ENCODE data around the gene FAM229A. TPM values are rescaled to one million over a fixed set of nuclear protein-coding genes. Genes with fewer than 3 reads are reported as not detected.

Gene FAM229A
- polyA plus RNA-seq, 3 donors from 2014 or later: 0.09 to 0.17 TPM; not detected in 1

DNA sequence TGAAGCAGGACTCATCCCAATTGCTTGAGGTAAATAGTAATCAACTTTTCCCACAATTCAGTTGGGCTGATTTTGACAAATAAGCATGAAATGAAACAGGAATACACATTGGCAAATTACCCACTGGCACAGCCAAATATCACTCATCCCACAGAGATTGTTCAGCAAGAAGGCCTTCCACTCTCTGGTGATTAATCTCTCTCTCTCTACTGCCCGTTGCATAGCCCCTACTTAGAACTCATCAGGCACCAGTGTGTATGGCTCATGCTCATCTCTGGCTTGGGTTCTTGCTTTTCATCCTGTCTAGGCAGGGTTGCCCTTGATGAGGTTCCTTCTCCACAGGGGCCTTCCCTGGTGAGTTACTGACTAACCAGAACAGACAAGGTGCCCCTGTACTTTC lies 30.9 kb upstream of the FAM229A start:
- H3K27me3 Mint-ChIP-seq (ENCODE audit: low read depth in 3 of 3): peaks cover 2 to 8% (median 6%) of the 10 kb centered on the region in 3 donors
- peaks cover 25 to 26% of the 10 kb centered on the region in 2 donors for H3K4me1 Mint-ChIP-seq
- H3K27ac Mint-ChIP-seq: peak overlapping the region; percentile 98 to 100 (median 100)
- no peak for DNase-seq
- H3K9me3 Mint-ChIP-seq: no peaks in the 10 kb centered on the region
- H3K36me3 Mint-ChIP-seq: peaks cover 0 to 3% (median 0%) of the 10 kb centered on the region in 3 donors
- H3K4me3 Mint-ChIP-seq: peak overlapping the region; percentile 98 to 100 (median 99)

DNA sequence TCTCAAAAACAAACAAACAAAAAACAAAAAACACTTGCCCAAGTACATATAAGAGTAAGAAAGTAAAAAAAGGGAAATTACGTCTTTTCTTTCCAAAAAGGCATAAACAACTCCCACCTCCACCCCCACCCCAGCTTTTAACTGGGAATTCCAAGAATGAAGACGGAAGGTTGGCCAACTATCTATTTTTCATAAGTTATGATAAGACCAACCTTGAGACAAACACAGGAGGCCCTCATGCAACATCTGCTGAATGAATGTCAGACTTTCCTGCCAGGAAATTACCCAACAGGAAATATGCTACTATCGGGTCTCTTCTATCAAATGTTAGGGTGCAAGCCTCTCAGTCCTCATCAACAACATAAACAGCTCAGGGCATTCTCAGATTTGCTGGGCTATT lies 30.0 kb upstream of the FAM229A start:
- peak overlapping the region in 4 of 5 donors; percentile 27 to 31 (median 28) for H3K4me3 Mint-ChIP-seq
- peaks cover 25 to 26% of the 10 kb centered on the region in 2 donors for H3K4me1 Mint-ChIP-seq
- peak overlapping the region in 2 of 6 donors; percentile 38 to 47 for H3K27ac Mint-ChIP-seq
- H3K36me3 Mint-ChIP-seq: peaks cover 0 to 3% (median 0%) of the 10 kb centered on the region in 3 donors
- H3K9me3 Mint-ChIP-seq: no peaks in the 10 kb centered on the region
- no peak for DNase-seq
- peaks cover 2 to 8% (median 6%) of the 10 kb centered on the region in 3 donors for H3K27me3 Mint-ChIP-seq (ENCODE audit: low read depth in 3 of 3)

DNA sequence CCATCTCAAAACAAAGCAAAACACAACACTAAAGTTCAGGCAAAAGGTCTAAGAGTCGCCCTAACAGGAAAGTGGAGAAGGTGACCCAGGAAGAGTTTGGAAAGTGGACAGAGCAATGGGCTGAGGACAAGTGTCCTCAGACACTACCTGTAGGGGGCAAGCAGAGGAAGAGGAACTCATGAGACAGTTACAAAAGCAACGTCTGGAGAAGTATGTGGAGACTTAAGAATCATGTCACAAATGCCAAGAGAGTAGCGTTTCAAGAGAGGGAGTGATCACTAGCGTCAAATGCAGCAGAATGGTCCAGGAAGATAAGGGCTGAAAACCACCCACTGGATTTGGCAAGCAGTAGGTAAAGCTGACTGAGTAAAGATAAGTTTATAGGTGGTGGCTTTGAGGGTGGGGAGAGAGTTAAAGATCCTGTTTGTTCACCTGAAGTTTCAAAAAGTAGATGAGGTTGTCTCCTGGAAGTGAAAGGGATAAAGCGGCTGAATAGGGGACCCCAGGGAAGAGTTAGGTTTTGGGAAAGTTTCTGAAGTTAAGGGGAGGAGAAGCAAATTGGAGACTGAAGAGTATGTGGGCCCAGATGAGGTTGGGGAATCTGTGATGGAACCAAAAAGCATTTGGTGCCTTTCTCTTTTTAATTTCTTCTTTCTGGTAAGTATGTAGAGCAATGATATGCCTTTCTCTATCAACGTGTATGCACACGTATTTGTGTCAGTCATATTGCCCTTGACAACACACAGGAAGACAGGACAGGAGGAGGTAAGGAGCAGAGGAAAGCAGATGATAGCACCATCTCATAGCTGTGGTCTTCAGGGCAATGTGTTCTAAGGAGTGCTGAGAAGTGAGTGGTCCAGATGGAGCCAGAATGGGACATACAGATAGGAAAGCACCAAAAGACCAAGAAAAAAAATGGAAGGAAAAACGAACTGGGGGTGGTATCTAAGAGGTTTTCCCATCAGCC lies 28.9 kb upstream of the FAM229A start:
- Mint-ChIP-seq H3K9me3 (no peaks in the 10 kb centered on the region), H3K27ac (no peak overlapping the region), H3K36me3 (peaks cover 0 to 8% (median 7%) of the 10 kb centered on the region in 3 donors), H3K27me3 (ENCODE audit: low read depth in 3 of 3) (peaks cover 2 to 6% (median 5%) of the 10 kb centered on the region in 3 donors), H3K4me1 (peaks cover 26 to 32% of the 10 kb centered on the region in 2 donors), H3K4me3 (no peak overlapping the region)
- no peak for DNase-seq

DNA sequence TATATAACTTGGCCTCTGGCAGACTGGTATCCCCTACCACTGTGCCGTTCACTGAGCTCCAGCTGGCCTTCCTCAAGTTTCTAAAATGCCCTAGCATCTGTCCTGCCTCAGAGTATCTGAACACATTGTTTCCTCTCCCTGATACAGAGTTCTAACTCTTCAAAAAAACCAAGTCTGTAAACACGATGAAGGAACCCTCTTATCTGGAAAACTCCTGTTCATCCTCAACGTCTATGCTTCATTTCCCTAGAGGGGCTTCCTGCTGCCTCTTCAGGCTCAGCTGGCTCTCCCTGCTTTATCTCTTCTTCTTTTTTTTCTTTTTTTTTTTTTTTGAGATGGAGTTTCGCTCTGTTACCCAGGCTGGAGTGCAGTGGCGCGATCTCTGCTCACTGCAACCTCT lies 26.4 kb upstream of the FAM229A start:
- DNase-seq: no peak
- Mint-ChIP-seq H3K27ac (no peak overlapping the region), H3K4me3 (no peak overlapping the region), H3K4me1 (peaks cover 11 to 14% of the 10 kb centered on the region in 2 donors), H3K9me3 (no peaks in the 10 kb centered on the region), H3K36me3 (peaks cover 0 to 14% (median 11%) of the 10 kb centered on the region in 3 donors), H3K27me3 (ENCODE audit: low read depth in 3 of 3) (no peaks in the 10 kb centered on the region)

DNA sequence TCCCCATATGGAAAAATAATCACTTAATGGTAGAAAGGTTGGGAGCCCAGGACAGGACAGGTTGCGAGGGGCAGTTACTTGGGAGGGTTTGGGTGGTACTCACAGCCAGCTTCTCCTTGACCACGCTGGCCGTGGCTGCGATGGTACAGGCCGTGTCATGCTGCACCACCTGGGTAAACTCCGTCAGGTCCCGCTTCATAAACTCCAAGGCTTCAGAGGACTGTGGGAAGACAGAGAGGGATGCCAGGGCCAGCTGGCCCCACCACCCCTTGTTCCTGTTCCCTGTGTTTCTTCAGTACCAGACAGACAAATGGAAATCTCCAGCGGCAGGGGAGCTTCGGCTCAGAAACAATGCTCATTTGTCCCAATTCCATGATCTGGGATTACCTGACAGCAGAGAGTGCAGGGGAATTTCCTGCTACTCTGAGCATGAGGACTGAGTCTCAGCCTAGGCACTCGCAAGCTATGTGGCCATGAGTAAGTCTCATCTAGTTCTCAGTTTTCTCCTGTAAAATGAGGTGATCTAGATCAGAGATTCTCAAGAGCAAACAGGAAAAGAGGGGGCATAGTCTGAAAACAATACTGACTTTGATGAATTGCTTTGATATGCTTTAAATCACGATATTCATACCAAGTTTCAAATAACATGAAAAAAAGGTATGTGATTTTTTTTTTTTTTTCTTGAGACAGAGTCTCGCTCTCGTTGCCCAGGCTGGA lies 24.5 kb upstream of the FAM229A start:
- peaks cover 0 to 7% of the 10 kb centered on the region in 2 donors for H3K4me1 Mint-ChIP-seq
- no peak overlapping the region for H3K27ac Mint-ChIP-seq
- no peak overlapping the region for H3K4me3 Mint-ChIP-seq

DNA sequence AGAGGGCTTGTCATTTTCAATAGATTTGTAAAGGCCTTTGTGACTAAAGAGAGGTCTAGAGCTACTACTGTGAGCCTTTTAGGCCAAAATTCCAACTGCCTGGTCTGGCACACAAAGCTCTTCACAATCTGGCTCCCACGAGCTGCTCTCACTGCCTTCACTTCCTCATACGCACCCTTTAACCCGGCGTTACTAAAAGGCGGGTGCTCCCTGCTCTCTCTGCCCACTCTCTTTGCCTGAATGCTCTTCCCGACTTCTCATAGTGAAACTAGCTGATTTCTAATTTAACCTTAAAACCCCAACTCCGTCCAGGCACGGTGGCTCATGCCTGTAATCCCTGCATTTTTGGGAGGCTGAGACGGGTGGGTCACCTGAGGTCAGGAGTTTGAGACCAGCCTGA lies 17.8 kb upstream of the FAM229A start:
- H3K4me3 Mint-ChIP-seq: no peak overlapping the region
- no peak overlapping the region for H3K27ac Mint-ChIP-seq
- no peaks in the 10 kb centered on the region for H3K4me1 Mint-ChIP-seq

More for the DNA sequence above, 24.5 kb upstream of the FAM229A start:
- no peak for DNase-seq
- peaks cover 0 to 2% (median 0%) of the 10 kb centered on the region in 3 donors for H3K27me3 Mint-ChIP-seq (ENCODE audit: low read depth in 3 of 3)
- peaks cover 4 to 19% (median 17%) of the 10 kb centered on the region in 3 donors for H3K36me3 Mint-ChIP-seq
- H3K9me3 Mint-ChIP-seq: no peaks in the 10 kb centered on the region

DNA sequence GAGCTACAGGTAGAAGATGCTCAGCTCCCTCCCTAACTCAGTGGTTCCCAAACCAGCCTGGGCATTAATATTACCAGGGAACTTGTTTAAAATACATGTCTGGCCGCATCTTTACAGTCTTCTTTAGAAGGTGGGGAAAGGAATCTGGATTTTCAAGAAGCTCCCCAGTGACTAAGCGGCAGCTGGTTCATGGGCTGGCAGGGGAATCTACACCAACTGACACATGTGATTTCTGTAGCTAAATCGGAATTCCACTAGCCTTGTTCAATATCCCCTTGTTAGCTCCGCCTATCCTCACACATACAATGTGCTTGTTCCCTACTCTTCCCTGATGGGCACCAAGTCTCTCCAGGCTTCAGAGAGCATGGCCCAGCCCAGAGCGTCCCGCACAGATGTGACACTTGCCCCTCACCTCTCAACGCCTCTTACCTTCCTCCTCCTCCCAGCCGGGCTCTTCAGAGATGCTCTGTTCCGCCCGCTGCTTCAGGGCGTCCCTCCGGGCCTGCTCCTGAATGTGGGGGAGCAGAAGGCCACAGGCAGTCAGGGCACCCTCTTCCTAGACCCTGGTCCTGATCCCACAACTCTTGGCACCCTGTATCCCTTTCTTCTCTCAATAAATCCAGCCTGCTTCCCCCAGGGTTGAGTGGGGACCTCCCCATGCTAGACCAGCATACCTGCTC lies 15.4 kb upstream of the FAM229A start:
- no peak overlapping the region for H3K27ac Mint-ChIP-seq
- no peak overlapping the region for H3K4me3 Mint-ChIP-seq
- peaks cover 18 to 49% (median 26%) of the 10 kb centered on the region in 3 donors for H3K36me3 Mint-ChIP-seq
- no peak for DNase-seq
- H3K9me3 Mint-ChIP-seq: no peaks in the 10 kb centered on the region
- H3K4me1 Mint-ChIP-seq: peaks cover 3 to 8% of the 10 kb centered on the region in 2 donors
- peaks cover 2 to 4% (median 2%) of the 10 kb centered on the region in 3 donors for H3K27me3 Mint-ChIP-seq (ENCODE audit: low read depth in 3 of 3)

More for the DNA sequence above, 17.8 kb upstream of the FAM229A start:
- Mint-ChIP-seq H3K9me3 (no peaks in the 10 kb centered on the region), H3K27me3 (ENCODE audit: low read depth in 3 of 3) (peaks cover 2 to 4% (median 4%) of the 10 kb centered on the region in 3 donors), H3K36me3 (peaks cover 21 to 47% (median 35%) of the 10 kb centered on the region in 3 donors)
- no peak for DNase-seq

DNA sequence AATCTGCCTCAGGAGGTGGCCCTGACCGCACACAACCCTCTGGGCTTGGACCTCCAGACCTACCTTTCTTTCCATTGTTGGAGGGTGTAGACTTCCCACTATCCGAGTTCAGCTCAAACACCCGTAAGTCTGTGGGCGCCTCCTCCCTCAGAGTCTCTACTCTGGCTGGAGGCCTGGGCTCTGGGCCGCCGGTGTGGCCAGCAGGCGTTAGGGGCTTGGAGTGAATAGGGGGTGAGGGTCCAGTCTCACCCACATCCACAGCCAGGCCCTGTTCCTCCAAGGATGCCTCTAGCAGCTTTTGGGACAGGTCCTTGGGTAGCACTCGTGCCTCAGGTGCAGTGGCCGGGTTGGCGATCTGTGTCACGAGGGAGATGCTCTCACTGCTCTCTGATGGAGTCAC lies 13.9 kb upstream of the FAM229A start:
- H3K4me3 Mint-ChIP-seq: no peak overlapping the region

DNA sequence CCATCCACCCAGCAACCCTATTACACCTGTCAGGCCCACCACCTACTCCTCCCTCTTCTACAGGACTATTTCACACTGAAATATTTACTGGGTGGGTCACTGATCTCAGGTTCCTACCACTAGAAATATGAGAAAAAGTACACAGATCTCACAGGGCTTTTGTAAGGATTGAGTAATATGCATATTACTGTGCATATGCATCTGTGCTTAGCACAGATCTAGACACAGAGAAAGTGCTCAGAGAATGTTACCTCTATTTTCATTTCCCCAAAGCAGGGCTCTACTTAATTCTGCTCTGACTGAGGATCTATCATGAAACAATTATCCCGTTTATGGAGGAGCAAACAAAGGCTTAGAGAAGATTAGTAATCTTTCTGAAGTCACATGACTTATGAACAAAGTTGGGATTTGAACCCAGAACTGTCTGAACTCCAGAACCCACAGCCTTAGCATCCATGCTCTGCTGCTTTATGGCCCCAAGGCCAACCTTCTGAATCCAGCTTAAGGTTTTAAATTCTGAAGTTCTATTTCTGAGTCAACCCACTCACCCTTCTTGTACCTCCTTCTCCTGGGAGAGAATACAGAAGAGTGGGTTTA lies 11.8 kb upstream of the FAM229A start:
- Mint-ChIP-seq H3K27me3 (ENCODE audit: low read depth in 3 of 3) (peaks cover 0 to 7% (median 1%) of the 10 kb centered on the region in 3 donors), H3K4me3 (no peak overlapping the region), H3K36me3 (peaks cover 13 to 47% (median 23%) of the 10 kb centered on the region in 3 donors), H3K9me3 (no peaks in the 10 kb centered on the region), H3K4me1 (peaks cover 15 to 21% of the 10 kb centered on the region in 2 donors), H3K27ac (no peak overlapping the region)
- no peak for DNase-seq

More for the DNA sequence above, 13.9 kb upstream of the FAM229A start:
- Mint-ChIP-seq H3K27me3 (ENCODE audit: low read depth in 3 of 3) (peaks cover 2 to 7% (median 2%) of the 10 kb centered on the region in 3 donors), H3K36me3 (peaks cover 21 to 54% (median 35%) of the 10 kb centered on the region in 3 donors), H3K9me3 (no peaks in the 10 kb centered on the region), H3K4me1 (peaks cover 15 to 21% of the 10 kb centered on the region in 2 donors), H3K27ac (no peak overlapping the region)
- no peak for DNase-seq

DNA sequence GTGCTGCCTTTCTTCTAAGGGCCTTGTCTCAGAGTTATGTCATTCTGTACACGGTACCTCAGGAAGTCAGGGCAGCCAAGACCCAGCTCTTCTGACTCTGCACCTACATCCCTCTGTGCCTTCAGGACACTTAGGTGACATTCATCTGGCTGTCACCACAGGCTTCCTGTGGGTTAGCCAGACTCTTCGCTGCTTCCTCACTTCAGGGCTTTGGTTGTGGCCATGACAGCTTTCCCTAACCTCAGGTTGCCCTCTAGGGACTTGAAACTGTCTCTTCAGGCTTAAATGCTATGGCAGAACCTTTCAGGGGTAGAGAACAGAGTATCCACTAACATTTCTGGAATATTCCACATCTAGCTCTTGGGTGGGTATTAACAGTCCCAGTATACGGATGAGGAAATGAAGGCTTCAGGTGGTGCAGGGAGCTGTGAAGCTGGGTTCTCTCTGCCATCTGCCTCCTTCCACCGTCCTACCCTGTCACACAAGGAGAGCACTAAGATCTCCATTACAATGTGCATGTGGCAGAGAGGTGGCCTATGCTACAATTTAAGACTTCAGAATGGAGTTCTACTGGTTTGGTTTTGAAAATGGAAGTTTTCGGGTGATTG lies 10.0 kb upstream of the FAM229A start:
- Mint-ChIP-seq H3K27me3 (ENCODE audit: low read depth in 3 of 3) (peaks cover 0 to 2% (median 0%) of the 10 kb centered on the region in 3 donors), H3K27ac (peak overlapping the region in 5 of 6 donors; percentile 54 to 85 (median 78)), H3K4me1 (peaks cover 15 to 21% of the 10 kb centered on the region in 2 donors), H3K36me3 (peaks cover 8 to 38% (median 14%) of the 10 kb centered on the region in 3 donors), H3K4me3 (no peak overlapping the region), H3K9me3 (no peaks in the 10 kb centered on the region)
- DNase-seq: peak; percentile 54 to 65 (median 55)

DNA sequence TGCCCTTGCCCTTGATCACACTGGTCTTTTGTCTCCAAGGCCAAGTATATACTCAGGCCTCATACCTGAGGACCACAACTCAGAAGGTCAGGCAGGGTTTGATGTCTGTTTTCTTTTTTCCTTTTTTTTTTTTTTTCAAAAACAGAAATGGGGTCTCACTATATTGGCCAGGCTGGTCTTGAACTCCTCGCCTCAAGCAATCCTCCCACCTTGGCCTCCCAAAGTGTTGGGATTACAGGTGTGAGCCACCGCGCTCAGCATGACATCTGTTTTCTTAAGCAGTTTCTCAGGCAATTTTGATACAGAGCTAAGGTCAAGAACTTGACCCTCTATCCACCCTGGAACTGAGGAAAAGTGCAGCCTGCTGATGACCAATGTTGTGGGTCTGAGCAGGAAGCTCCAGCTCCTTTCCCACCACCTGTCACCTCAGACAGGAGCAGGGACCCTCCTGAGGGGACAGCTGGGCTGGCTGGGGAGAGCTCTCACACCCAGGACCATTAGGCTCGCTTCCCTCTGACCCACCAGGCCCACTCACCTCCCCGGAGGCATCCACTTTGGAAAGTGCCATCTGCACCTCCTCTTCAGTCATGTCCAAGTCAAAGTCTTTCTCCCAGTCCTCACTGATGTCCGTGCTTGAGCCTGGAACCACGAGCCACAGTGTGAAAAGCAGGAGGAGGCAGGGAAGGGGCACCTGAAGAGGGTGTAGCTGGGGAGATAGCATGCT lies 5.8 kb upstream of the FAM229A start:
- Mint-ChIP-seq H3K4me1 (peaks cover 15 to 17% of the 10 kb centered on the region in 2 donors), H3K36me3 (peaks cover 13 to 44% (median 14%) of the 10 kb centered on the region in 3 donors), H3K9me3 (no peaks in the 10 kb centered on the region), H3K4me3 (no peak overlapping the region), H3K27me3 (ENCODE audit: low read depth in 3 of 3) (peaks cover 0 to 2% (median 0%) of the 10 kb centered on the region in 3 donors), H3K27ac (no peak overlapping the region)
- no peak for DNase-seq

DNA sequence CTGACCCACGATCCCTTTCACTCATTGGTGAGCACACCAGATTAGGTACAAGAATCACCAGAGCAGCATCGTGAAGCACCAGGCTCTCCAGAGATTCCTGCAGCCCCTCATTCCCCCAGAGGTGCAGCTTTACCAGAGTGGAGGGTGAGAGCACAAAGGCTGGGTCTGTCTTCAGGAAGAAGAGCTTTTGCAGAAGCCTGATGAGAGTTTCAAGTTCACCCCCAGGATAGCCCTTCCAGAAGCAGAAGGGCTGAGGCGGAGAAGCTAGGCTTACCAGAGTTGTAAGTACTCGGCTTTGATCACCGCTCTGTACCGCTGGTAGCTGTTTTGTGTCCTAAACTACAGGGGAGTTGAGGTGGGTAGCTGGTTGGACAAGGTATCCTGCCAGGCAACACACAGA lies 3.2 kb upstream of the FAM229A start:
- Mint-ChIP-seq H3K9me3 (no peaks in the 10 kb centered on the region), H3K4me1 (peaks cover 13 to 14% of the 10 kb centered on the region in 2 donors), H3K27ac (peak overlapping the region in 1 of 6 donors; percentile 65), H3K36me3 (peaks cover 8 to 36% (median 17%) of the 10 kb centered on the region in 3 donors), H3K27me3 (ENCODE audit: low read depth in 3 of 3) (peaks cover 1 to 4% (median 4%) of the 10 kb centered on the region in 3 donors), H3K4me3 (no peak overlapping the region)
- no peak for DNase-seq

Measured in immature natural killer cell (primary cell).